HG03039 (cell line): ENCODE data around the gene DUS4L.
"Not testable (repeated sequence)": the region's sequence is repeated elsewhere in the genome, so short reads cannot be mapped to it uniquely, and the experiment has no call there.

Source experiments
- ATAC-seq: cut with Tn5 transposase; IDR thresholded peaks from one replicate; pipeline ENCODE4 v1.9.1; 2021; ENCODE audit warnings: mild to moderate bottlenecking, moderate library complexity; ENCODE audit not compliant: unreplicated experiment

The DUS4L gene, protein sequence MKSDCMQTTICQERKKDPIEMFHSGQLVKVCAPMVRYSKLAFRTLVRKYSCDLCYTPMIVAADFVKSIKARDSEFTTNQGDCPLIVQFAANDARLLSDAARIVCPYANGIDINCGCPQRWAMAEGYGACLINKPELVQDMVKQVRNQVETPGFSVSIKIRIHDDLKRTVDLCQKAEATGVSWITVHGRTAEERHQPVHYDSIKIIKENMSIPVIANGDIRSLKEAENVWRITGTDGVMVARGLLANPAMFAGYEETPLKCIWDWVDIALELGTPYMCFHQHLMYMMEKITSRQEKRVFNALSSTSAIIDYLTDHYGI

GRCh38 chr7:107563775-107564552, at the start of gene DUS4L, which contains the start of gene COG5:
DUS4L (plus strand) TSS chr7:107563971; CDS start chr7:107567071, 3,100 bp downstream.
COG5 (minus strand) TSS chr7:107563920; CDS start chr7:107563896, 24 bp downstream.
- peak; percentile 96 for ATAC-seq

GRCh38 chr7:107526672-107527071, 37.1 kb upstream of the DUS4L start:
- ATAC-seq, result no peak

GRCh38 chr7:107527196-107527595, 36.6 kb upstream of the DUS4L start:
- ATAC-seq, result no peak

GRCh38 chr7:107528461-107528860, 35.3 kb upstream of the DUS4L start:
- no peak for ATAC-seq

GRCh38 chr7:107530751-107531150, 33.0 kb upstream of the DUS4L start:
- no peak for ATAC-seq

DNA sequence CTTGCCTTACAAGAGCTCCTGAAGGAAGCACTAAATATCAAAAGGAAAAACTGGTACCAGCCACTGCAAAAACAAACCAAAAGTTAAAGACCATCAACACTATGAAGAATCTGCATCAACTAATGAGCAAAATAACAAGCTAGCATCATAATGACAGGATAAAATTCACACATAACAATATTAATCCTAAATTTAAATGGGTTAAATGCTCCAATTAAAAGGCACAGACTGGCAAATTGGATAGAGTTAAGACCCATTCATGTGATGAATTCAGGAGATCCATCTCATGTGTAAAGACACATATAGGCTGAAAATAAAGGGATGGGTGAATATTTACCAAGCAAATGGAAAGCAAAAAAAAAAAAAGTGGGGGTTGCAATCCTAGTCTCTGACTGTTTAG, 29.6 kb upstream of the DUS4L start:
- no peak for ATAC-seq

DNA sequence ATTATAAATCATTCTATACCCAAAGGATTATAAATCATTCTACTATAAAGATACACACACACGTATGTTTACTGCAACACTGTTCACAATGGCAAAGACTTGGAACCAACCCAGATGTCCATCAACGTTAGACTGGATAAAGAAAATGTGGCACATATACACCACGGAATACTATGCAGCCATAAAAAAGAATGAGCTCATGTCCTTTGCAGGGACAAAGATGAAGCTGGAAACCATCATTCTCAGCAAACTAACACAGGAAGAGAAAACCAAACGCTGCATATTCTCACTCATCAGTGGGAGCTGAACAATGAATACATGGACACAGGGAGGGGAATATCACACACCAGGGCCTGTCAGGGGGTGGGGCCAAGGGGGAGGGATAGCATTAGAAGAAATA, 26.5 kb upstream of the DUS4L start:
- ATAC-seq, result not testable (repeated sequence)

DNA sequence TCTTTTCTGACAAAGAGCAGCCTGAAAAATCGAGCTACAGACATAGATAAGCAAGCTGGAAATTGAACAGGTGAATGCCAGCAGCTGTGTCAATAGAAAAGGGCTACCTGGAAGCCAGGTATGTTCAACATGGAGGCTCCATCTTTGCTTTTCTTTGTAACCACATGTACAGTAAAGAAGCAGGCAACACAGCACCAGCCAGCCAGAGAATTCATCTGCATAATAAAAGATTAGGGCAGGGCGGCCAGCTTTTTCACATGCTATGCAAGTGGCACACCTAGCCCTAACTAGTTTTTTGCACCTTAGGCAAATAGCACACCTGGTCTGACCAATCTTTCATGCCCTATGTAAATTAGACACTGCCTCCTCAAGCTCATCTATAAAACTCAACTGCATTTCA, 25.8 kb upstream of the DUS4L start:
- no peak for ATAC-seq

DNA sequence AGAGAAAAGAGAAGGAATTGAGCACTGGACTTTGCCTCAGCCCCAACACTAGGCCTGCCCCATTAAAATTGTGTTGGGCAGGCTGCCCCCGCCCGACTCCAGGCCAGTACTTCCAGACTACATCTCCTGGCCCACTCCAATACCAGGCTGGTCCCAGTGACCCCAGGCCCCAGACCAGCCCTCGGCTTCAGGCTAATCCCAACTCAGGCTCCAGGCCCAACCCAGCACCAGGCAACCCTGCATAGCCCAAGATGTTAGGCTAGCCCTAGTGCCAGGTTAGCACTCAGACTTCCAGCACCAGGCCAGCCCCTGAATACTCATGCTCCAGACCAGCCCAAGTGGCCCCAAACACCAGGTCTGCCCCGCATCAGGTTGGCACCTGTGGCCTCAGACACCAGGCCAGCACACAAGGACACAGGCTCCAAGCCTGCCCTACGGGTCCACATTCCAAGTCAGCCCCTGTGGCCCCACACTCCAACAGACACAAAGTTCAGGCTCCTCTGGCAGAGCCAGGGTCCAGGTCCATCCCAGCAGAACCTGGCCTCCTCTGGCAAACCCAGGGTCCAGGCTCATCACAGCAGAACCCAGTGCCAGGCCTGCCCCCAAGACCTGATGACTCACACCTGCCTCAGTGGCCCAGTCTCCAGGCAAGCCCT, 20.3 kb upstream of the DUS4L start:
- no peak for ATAC-seq

- no peak for ATAC-seq
Measured at GRCh38 chr7:107544848-107545591, 18.8 kb upstream of the DUS4L start.

DNA sequence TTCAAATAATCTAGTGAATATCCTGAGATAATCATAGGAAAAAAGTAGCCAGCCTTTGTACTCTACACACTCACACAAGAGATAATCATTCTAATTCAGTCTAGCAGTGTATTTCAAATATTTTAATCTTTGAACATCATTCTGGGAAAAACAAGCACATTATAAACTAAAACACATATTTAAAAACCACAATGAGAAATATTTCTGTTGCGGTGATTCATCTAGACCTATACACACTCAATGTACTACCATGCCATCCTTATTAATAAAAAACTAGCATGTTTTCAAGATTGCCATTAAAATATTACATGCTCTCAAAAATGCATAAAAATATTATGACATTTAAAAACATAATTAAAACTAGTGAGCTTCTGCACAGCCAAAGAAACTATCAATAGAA, 11.8 kb upstream of the DUS4L start:
- no peak for ATAC-seq

- no peak for ATAC-seq
Measured at GRCh38 chr7:107555893-107556292, 7.9 kb upstream of the DUS4L start.

GRCh38 chr7:107559864-107560263, 3.9 kb upstream of the DUS4L start:
- ATAC-seq, result no peak

- no peak for ATAC-seq
Measured at GRCh38 chr7:107560898-107561516, 2.8 kb upstream of the DUS4L start.

DNA sequence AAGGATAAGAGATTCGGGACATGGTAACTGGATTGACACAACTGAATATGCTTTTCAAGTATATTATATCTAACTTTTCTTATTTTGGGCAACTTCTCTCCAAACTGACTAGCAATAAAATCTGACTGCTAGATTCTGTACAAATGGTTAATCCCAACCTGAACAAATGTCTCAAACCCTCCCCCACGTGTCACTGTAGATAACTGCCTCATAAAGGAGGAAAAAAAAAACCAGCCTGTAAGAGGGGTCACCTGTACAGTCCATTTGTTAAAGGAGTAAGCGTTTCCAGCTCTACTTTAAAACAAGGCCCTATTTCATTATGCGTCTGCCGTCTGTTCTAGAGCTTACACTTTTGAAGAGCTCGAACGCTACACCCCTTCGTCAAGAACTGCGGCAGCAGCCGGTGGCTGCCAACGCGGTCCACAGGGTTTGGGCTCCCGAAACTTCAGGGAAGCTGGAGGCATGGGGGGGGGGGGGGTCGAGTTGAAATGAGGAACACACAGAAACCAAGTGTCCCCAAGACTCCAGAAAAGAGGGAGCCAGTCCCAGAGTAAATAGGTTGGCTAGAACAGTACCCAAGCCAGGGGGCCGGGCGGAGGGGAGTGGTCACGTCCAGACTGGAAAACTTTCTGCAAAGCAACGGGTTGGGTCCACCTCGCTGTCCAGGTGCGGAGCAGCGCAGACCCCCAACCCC, 543 bp upstream of the DUS4L start:
- ATAC-seq, result peak; percentile 45

GRCh38 chr7:107564553-107565298, 955 bp downstream of the DUS4L start:
- ATAC-seq, result no peak

GRCh38 chr7:107570298-107570697, 6.5 kb downstream of the DUS4L start:
- ATAC-seq, result no peak

DNA sequence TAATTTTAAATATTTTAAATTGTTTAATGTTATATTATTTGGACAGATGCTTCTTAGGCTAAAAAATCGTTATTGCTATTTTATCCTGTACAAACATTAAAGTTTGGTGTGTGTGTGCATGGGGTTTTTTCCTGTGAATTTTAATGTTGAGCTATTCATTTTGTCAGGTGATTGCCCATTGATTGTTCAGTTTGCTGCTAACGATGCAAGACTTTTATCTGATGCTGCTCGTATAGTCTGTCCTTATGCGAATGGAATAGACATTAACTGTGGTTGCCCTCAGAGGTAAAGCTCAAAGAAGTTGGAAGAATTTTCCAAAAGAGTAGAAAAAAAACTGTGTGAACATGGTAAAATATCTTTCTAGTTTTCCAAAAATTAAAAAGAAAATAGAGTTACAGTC, 9.8 kb downstream of the DUS4L start:
- no peak for ATAC-seq

DNA sequence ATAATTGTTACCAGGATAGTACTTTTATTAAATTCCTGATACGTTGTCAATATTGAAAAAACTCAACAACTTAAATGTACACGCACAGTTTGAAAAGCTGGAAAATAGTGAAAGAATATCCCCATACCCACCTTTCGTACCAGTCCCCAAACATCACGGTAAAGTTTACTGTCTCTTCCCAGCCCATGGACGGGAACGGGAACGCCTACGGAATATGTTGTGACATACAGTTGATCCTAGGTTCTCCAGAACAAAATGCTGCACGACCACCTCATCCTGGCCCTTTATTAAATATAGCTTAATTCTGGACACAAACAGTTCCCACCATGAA, 15.7 kb downstream of the DUS4L start:
- ATAC-seq, result peak; percentile 1
